ENCODE measurements around the gene LETM1.

The LETM1 gene

GRCh38 chr4:1804638-1805492, 51.1 kb downstream of the LETM1 start:
- no peak for DNase-seq

GRCh38 chr4:1803523-1804423, 52.2 kb downstream of the LETM1 start:
- DNase-seq: no peak

GRCh38 chr4:1802720-1803522, 53.0 kb downstream of the LETM1 start:
- DNase-seq: no peak

- no peak for DNase-seq
These were observed 53.7 kb downstream of the LETM1 start for GRCh38 chr4:1802151-1802715.

GRCh38 chr4:1801286-1801958, 54.5 kb downstream of the LETM1 start:
- no peak for DNase-seq

GRCh38 chr4:1800805-1801204, 55.2 kb downstream of the LETM1 start:
- DNase-seq: no peak

GRCh38 chr4:1799387-1800375, 56.3 kb downstream of the LETM1 start:
- no peak for DNase-seq

GRCh38 chr4:1798580-1799386, 57.2 kb downstream of the LETM1 start:
- DNase-seq: no peak

GRCh38 chr4:1797861-1798579, 57.9 kb downstream of the LETM1 start:
- peak in 1 of 2 donors; percentile 30 for DNase-seq

GRCh38 chr4:1797298-1797860, 58.6 kb downstream of the LETM1 start:
- DNase-seq: no peak

- no peak for DNase-seq
These were observed 59.3 kb downstream of the LETM1 start for GRCh38 chr4:1796486-1797204.

- DNase-seq: no peak
These were observed 60.4 kb downstream of the LETM1 start for GRCh38 chr4:1795299-1796195.

- DNase-seq: no peak
These were observed 61.1 kb downstream of the LETM1 start for GRCh38 chr4:1794809-1795298.

- no peak for DNase-seq
These were observed 61.8 kb downstream of the LETM1 start for GRCh38 chr4:1793940-1794808.

GRCh38 chr4:1793496-1793840, 62.5 kb downstream of the LETM1 start:
- no peak for DNase-seq
